ENCODE data around the gene SYTL5. TPM values are rescaled to one million over a fixed set of nuclear protein-coding genes. Genes with fewer than 3 reads are reported as not detected.
A peak's percentile ranks its signal among the peaks of the same experiment; 100 is the strongest.

The SYTL5 gene
- total and polyA plus RNA-seq, 4 donors = 0.09 to 2.8 (median 1.0) TPM

GRCh38 chrX:38089173-38089982, 83.0 kb downstream of the SYTL5 start:
- 35% methylated on average over 8 of the region's 8 CpGs for WGBS
- Histone ChIP-seq H3K27ac (ENCODE audit: low read depth in 1 of 2, low read length in 2 of 2) (no peak overlapping the region), H3K27me3 (ENCODE audit: control insufficient read depth in 4 of 4, insufficient read depth in 4 of 4, low read length in 3 of 4) (no peaks in the 10 kb centered on the region), H3K36me3 (ENCODE audit: control insufficient read depth in 4 of 4, insufficient read depth in 3 of 4, low read depth in 1 of 4, low read length in 3 of 4) (no peaks in the 10 kb centered on the region), H3K9me3 (ENCODE audit: control insufficient read depth in 4 of 4, low read length in 3 of 4) (no peaks in the 10 kb centered on the region), H3K4me1 (ENCODE audit: control insufficient read depth in 4 of 4, insufficient read depth in 4 of 4, low read length in 3 of 4) (peaks cover 0 to 4% (median 0%) of the 10 kb centered on the region in 4 donors), H3K4me3 (ENCODE audit: low read depth in 1 of 3, low read length in 3 of 3) (no peak overlapping the region), H3K9ac (ENCODE audit: low read depth in 1 of 2, low read length in 2 of 2) (no peak overlapping the region)
- TF ChIP-seq EGR1 (IDR thresholded peaks at IDR 0.05; ENCODE audit: low read depth in 2 of 2) = no peak
- TF ChIP-seq HNF4A (conservative IDR thresholded peaks at IDR 0.05) = peak in 1 of 2 donors; percentile 60
- TF ChIP-seq FOXA2 (IDR thresholded peaks at IDR 0.05) = peak; percentile 55
- peak in 1 of 2 donors; percentile 39 for TF ChIP-seq JUND (IDR thresholded peaks at IDR 0.05)
- TF ChIP-seq HNF4G (IDR thresholded peaks at IDR 0.05) = no peak
- TF ChIP-seq RXRA (IDR thresholded peaks at IDR 0.05) = peak; percentile 92 to 98
- TF ChIP-seq YY1 (IDR thresholded peaks at IDR 0.05) = peak; percentile 23
- peak in 1 of 2 donors; percentile 8 for TF ChIP-seq RAD21 (IDR thresholded peaks at IDR 0.05)
- DNase-seq (ENCODE audit: low spot score) = no peak

- WGBS = 79% methylated on average over 4 of the region's 4 CpGs
Observed at GRCh38 chrX:38095971-38096529, 89.7 kb downstream of the SYTL5 start.

GRCh38 chrX:38099688-38100087, 93.3 kb downstream of the SYTL5 start:
- no peaks in the 10 kb centered on the region for H3K36me3 ChIP-seq (ENCODE audit: control insufficient read depth in 4 of 4, insufficient read depth in 3 of 4, low read depth in 1 of 4, low read length in 3 of 4)
- no peak overlapping the region for H3K27ac ChIP-seq (ENCODE audit: low read depth in 1 of 2, low read length in 2 of 2)
- no peak overlapping the region for H3K4me3 ChIP-seq (ENCODE audit: low read depth in 1 of 3, low read length in 3 of 3)
- H3K9me3 ChIP-seq (ENCODE audit: control insufficient read depth in 4 of 4, low read length in 3 of 4) = peaks cover 0 to 3% (median 0%) of the 10 kb centered on the region in 4 donors
- H3K4me1 ChIP-seq (ENCODE audit: control insufficient read depth in 4 of 4, insufficient read depth in 4 of 4, low read length in 3 of 4) = peaks cover 0 to 3% (median 0%) of the 10 kb centered on the region in 4 donors
- H3K27me3 ChIP-seq (ENCODE audit: control insufficient read depth in 4 of 4, insufficient read depth in 4 of 4, low read length in 3 of 4) = no peaks in the 10 kb centered on the region
- TF ChIP-seq RAD21 (IDR thresholded peaks at IDR 0.05) (no peak), CTCF (IDR thresholded peaks at IDR 0.05; ENCODE audit: low read depth, low read length, missing input control) (no peak), FOXA2 (IDR thresholded peaks at IDR 0.05) (no peak), MAX (IDR thresholded peaks at IDR 0.05) (no peak), REST (IDR thresholded peaks at IDR 0.05) (no peak), TAF1 (conservative IDR thresholded peaks at IDR 0.05) (no peak), GABPA (IDR thresholded peaks at IDR 0.05 in 1 of 2, conservative IDR thresholded peaks at IDR 0.05 in 1 of 2) (no peak), ZBTB33 (IDR thresholded peaks at IDR 0.05) (no peak), SP1 (IDR thresholded peaks at IDR 0.05) (no peak), NR2F2 (IDR thresholded peaks at IDR 0.05) (no peak), EGR1 (IDR thresholded peaks at IDR 0.05; ENCODE audit: low read depth in 2 of 2) (no peak), FOXA1 (IDR thresholded peaks at IDR 0.05) (no peak), HNF4G (IDR thresholded peaks at IDR 0.05) (no peak), RXRA (IDR thresholded peaks at IDR 0.05) (no peak), YY1 (IDR thresholded peaks at IDR 0.05) (no peak)
- no peak overlapping the region for H3K9ac ChIP-seq (ENCODE audit: low read depth in 1 of 2, low read length in 2 of 2)
- no peak for DNase-seq (ENCODE audit: low spot score)

More at GRCh38 chrX:38095971-38096529, 89.7 kb downstream of the SYTL5 start:
- no peak for TF ChIP-seq GABPA (IDR thresholded peaks at IDR 0.05 in 1 of 2, conservative IDR thresholded peaks at IDR 0.05 in 1 of 2)
- no peak for TF ChIP-seq YY1 (IDR thresholded peaks at IDR 0.05)
- Histone ChIP-seq H3K27me3 (ENCODE audit: control insufficient read depth in 4 of 4, insufficient read depth in 4 of 4, low read length in 3 of 4) (no peaks in the 10 kb centered on the region), H3K4me3 (ENCODE audit: low read depth in 1 of 3, low read length in 3 of 3) (no peak overlapping the region), H3K36me3 (ENCODE audit: control insufficient read depth in 4 of 4, insufficient read depth in 3 of 4, low read depth in 1 of 4, low read length in 3 of 4) (no peaks in the 10 kb centered on the region), H3K27ac (ENCODE audit: low read depth in 1 of 2, low read length in 2 of 2) (no peak overlapping the region), H3K9ac (ENCODE audit: low read depth in 1 of 2, low read length in 2 of 2) (no peak overlapping the region), H3K9me3 (ENCODE audit: control insufficient read depth in 4 of 4, low read length in 3 of 4) (peaks cover 0 to 3% (median 0%) of the 10 kb centered on the region in 4 donors), H3K4me1 (ENCODE audit: control insufficient read depth in 4 of 4, insufficient read depth in 4 of 4, low read length in 3 of 4) (no peaks in the 10 kb centered on the region)
- no peak for DNase-seq (ENCODE audit: low spot score)

Data from liver (tissue), 9 donors.